Measurements from ENCODE around the gene AHCYL2.
"Not testable (repeated sequence)": the region's sequence is repeated elsewhere in the genome, so short reads cannot be mapped to it uniquely, and the experiment has no call there.

DNA sequence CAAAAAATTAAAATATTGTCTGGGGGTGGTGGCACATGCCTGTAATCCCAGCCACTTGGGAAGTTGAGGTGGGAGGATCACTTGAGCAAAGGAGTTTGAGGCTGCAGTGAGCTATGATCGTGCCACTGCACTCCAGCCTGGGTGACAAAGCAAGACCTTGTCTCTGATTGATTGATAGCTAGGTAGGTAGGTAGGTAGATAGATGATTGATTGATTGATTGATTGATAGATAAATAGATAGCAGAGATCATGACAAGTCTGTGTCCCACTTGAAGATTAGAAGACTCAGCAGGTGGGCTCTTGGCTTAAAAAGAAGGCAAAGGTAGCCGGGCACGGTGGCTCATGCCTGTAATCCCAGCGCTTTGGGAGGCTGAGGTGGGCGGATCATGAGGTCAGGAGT, 27.8 kb downstream of the AHCYL2 start:
- TF ChIP-seq, protein P1, sequence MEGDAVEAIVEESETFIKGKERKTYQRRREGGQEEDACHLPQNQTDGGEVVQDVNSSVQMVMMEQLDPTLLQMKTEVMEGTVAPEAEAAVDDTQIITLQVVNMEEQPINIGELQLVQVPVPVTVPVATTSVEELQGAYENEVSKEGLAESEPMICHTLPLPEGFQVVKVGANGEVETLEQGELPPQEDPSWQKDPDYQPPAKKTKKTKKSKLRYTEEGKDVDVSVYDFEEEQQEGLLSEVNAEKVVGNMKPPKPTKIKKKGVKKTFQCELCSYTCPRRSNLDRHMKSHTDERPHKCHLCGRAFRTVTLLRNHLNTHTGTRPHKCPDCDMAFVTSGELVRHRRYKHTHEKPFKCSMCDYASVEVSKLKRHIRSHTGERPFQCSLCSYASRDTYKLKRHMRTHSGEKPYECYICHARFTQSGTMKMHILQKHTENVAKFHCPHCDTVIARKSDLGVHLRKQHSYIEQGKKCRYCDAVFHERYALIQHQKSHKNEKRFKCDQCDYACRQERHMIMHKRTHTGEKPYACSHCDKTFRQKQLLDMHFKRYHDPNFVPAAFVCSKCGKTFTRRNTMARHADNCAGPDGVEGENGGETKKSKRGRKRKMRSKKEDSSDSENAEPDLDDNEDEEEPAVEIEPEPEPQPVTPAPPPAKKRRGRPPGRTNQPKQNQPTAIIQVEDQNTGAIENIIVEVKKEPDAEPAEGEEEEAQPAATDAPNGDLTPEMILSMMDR (IDR thresholded peaks at IDR 0.05): not testable (repeated sequence)
- not testable (repeated sequence) for TF ChIP-seq EZH2 (IDR thresholded peaks at IDR 0.05; ENCODE audit: borderline replicate concordance, insufficient read depth, low read depth, low read length, poor library complexity, severe bottlenecking)

All from B cell (primary cell).